Stimulated activated CD8-positive, alpha-beta memory T cell treated with anti-CD3 and anti-CD28 coated beads, Interleukin-7, amount 100 ng/mL, for 24 hours (primary cell): ENCODE measurements around the gene TMCC1.
"Not testable (repeated sequence)": the region's sequence is repeated elsewhere in the genome, so short reads cannot be mapped to it uniquely, and the experiment has no call there.

Source experiments
- DNase-seq: peaks from one replicate; pipeline ENCODE4 v3.0.0-alpha.2; 2020; ENCODE audit warnings: low read depth

Gene TMCC1

GRCh38 chr3:129892486-129892856 lies 1.0 kb downstream of the TMCC1 start:
- DNase-seq: no peak

GRCh38 chr3:129890891-129891290 lies 2.6 kb downstream of the TMCC1 start:
- DNase-seq: no peak

- DNase-seq: no peak
Measured at GRCh38 chr3:129890125-129890524, 3.4 kb downstream of the TMCC1 start.

- no peak for DNase-seq
Measured at GRCh38 chr3:129888771-129889170, 4.7 kb downstream of the TMCC1 start.

GRCh38 chr3:129881261-129881660 lies 12.2 kb downstream of the TMCC1 start:
- DNase-seq: no peak

- DNase-seq: no peak
Measured at GRCh38 chr3:129878355-129878754, 15.2 kb downstream of the TMCC1 start.

GRCh38 chr3:129874479-129874878 lies 19.0 kb downstream of the TMCC1 start:
- DNase-seq: not testable (repeated sequence)

- DNase-seq: no peak
Measured at GRCh38 chr3:129868912-129869311, 24.6 kb downstream of the TMCC1 start.

- DNase-seq: no peak
Measured at GRCh38 chr3:129867506-129868124, 25.9 kb downstream of the TMCC1 start.

- DNase-seq: no peak
Measured at GRCh38 chr3:129865806-129866205, 27.7 kb downstream of the TMCC1 start.

- no peak for DNase-seq
Measured at GRCh38 chr3:129864519-129864918, 29.0 kb downstream of the TMCC1 start.

GRCh38 chr3:129859272-129859671 lies 34.2 kb downstream of the TMCC1 start:
- no peak for DNase-seq

- no peak for DNase-seq
Measured at GRCh38 chr3:129857899-129858298, 35.6 kb downstream of the TMCC1 start.

GRCh38 chr3:129856790-129857189 lies 36.7 kb downstream of the TMCC1 start:
- not testable (repeated sequence) for DNase-seq

- DNase-seq: no peak
Measured at GRCh38 chr3:129855832-129856419, 37.6 kb downstream of the TMCC1 start.

- DNase-seq: no peak
Measured at GRCh38 chr3:129855170-129855831, 38.2 kb downstream of the TMCC1 start.

- DNase-seq: no peak
Measured at GRCh38 chr3:129854460-129854859, 39.1 kb downstream of the TMCC1 start.

GRCh38 chr3:129845956-129846355 lies 47.6 kb downstream of the TMCC1 start:
- no peak for DNase-seq

GRCh38 chr3:129840707-129841360 lies 52.7 kb downstream of the TMCC1 start:
- DNase-seq: no peak

- DNase-seq: no peak
Measured at GRCh38 chr3:129838086-129838485, 55.4 kb downstream of the TMCC1 start.

- DNase-seq: no peak
Measured at GRCh38 chr3:129837065-129837642, 56.4 kb downstream of the TMCC1 start.

GRCh38 chr3:129836381-129837064 lies 57.0 kb downstream of the TMCC1 start:
- no peak for DNase-seq
